GM19438 (cell line): Measurements from ENCODE around the gene PTBP1.

Experiments used
- ATAC-seq: cut with Tn5 transposase; IDR thresholded peaks from one replicate; pipeline ENCODE4 v1.9.1; 2021; ENCODE audit warnings: low read depth; ENCODE audit not compliant: unreplicated experiment

The PTBP1 gene

GRCh38 chr19:796692-797527 lies at the start of gene PTBP1:
Gene PTBP1, plus strand, starts transcription at chr19:797452. Its CDS starts 46 bp downstream, at chr19:797498.
- ATAC-seq: peak; percentile 80

- no peak for ATAC-seq
Observed at GRCh38 chr19:748274-748598, 49.0 kb upstream of the PTBP1 start.

- no peak for ATAC-seq
Observed at GRCh38 chr19:749811-750210, 47.4 kb upstream of the PTBP1 start.

- no peak for ATAC-seq
Observed at GRCh38 chr19:750640-751423, 46.4 kb upstream of the PTBP1 start, which contains the start of gene MISP. Gene MISP, plus strand, starts transcription at chr19:751112. Its CDS starts 5,835 bp downstream, at chr19:756947.

DNA sequence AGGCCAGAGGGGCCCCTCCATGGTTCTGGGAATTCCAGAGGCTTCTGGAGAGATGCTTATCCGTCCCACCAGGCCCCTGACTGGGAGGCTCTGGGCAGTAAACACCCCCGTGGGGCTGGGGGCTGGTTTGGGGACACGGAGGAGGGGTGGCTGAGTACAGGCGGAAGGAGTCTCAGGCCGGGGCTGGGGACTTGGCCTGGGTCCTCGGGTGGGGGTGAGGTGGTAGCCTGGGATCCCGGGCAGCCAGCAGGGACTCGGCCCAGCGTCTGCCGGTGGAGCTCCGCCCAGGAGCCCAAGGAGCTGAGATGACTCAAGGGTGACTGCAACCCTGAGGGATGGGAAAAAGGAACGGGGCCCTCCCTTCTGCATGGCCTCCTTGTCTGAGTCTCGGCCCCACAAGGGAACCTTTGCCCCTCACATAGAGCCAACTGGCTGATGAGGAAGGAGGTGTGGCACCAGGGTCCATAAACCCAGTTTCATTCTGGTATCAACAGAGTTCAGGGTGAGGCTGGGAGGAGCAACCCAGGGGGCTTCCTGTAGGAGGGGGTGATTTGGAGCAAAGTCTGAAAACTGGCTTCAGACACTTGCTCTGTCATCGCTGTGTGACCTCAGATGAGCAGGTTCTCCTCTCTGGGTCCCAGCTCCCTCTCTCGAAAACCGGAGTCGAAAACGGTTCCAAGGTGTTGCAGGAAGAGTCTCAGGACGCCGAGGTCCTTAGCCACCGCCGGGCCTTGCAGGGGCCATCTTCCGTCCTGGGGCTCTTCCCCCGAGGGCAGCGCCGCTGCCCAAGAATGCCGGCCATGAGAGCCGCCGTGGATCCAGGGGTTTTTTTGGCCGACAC lies 45.5 kb upstream of the PTBP1 start:
- no peak for ATAC-seq

GRCh38 chr19:752652-753517 lies 44.4 kb upstream of the PTBP1 start:
- no peak for ATAC-seq

DNA sequence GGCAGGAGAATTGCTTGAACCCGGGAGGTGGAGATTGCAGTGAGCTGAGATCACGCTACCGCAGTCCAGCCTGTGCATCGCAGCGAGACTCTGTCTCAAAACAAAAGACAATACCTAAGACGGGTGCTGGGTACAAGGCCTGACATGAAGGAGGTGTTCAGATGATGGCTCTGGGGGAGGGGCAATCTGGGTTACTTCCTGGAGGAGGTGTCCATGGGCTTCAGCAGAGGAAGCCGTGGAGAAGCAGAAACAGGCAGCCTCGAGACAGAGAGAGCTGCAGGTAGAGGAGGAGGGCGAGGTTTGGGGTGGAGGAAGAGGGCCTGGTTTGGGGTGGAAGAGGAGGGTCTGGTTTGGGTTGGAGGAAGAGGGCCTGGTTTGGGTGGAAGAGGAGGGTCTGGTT lies 42.7 kb upstream of the PTBP1 start:
- no peak for ATAC-seq

- ATAC-seq: no peak
Observed at GRCh38 chr19:755063-755462, 42.2 kb upstream of the PTBP1 start.

DNA sequence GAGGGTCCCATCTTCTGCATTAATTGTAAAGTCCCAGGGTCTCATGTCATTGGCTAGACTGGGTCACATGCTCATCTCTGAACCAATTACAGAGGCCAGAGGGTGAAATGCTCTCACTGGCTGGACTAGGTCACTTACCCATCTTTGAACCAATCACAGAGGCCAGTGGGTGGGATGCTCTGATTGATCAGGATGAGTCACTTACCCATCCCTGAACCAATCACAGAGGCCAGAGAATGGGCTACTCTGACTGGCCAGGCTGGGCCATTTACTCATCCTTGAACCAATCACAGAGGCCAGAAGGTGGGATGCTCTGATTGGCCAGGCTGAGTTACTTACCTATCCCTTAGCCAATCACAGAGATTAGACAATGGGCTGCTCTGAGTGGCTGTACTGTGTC lies 41.0 kb upstream of the PTBP1 start:
- no peak for ATAC-seq

DNA sequence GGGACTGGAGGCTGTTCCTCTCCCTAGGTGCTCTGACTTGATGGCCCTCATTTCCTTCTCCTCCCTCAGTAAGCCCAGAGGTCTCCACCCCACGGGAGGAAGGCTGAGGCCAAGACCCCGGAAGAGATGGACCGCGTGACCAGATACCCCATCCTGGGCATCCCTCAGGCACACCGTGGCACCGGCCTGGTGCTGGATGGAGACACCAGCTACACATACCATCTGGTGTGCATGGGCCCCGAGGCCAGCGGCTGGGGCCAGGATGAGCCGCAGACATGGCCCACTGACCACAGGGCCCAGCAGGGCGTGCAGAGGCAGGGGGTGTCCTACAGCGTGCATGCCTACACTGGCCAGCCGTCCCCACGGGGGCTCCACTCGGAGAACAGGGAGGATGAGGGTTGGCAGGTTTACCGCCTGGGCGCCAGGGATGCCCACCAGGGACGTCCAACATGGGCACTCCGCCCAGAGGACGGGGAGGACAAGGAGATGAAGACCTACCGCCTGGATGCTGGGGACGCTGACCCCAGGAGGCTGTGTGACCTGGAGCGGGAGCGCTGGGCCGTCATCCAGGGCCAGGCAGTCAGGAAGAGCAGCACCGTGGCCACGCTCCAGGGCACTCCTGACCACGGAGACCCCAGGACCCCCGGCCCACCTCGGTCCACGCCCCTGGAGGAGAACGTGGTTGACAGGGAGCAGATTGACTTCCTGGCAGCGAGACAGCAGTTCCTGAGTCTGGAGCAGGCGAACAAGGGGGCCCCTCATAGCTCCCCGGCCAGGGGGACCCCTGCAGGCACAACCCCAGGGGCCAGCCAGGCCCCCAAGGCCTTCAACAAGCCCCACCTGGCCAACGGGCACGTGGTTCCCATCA lies 40.2 kb upstream of the PTBP1 start:
- ATAC-seq: no peak

- ATAC-seq: no peak
Observed at GRCh38 chr19:757811-758668, 39.2 kb upstream of the PTBP1 start.

DNA sequence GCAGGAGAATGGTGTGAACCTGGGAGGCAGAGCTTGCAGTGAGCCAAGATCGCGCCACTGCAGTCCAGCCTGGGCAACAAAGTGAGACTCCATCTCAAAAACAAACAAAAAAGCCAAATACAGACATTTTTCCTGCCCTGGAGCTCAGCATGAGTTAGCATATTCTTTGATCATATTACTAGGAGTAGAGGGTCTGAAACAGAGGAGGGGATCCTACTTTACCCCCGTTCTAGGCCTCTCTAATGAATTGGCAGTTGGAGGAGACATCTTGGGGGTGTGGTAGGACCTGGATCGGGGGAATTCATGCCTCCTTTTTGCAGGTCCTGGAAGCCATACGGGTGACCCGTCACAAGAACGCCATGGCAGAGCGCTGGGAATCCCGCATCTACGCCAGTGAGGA lies 34.1 kb upstream of the PTBP1 start:
- ATAC-seq: no peak

DNA sequence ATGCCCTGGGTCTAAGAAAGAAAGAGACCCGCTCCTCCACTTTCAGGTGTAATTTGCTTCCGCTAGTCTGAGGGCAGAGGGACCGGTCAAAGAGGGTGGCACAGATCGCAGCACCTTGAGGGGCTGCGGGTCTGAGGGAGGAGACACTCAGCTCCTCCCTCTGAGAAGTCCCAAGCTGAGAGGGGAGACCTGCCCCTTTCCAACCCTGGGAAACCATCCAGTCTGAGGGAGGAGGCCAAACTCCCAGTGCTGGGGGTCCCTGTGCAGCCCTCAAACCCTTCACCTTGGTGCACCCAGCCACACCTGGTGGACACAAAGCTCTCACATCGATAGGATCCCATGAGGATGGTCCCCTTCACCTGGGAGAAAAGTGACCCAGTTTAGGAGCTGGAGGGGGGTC lies 33.4 kb upstream of the PTBP1 start:
- ATAC-seq: no peak

DNA sequence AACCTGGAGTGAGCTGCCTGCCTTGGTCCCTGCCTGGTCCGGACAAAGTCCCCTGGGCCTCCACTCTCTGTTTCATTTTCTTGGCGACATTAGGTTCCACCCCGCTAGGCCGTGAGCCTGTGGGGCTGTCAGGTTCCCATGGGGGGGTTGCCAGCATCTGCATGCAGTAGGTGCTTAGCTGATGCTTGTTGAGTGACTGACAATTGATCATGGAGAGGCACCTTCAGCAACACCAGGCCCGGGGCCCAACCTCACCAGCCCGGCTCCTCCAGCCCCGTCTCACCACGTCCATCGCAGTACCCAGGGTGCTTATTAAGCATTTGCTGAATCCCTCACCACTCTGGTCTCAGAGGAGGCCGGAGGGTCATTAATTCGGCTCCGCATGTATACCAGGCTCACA lies 33.0 kb upstream of the PTBP1 start:
- no peak for ATAC-seq

DNA sequence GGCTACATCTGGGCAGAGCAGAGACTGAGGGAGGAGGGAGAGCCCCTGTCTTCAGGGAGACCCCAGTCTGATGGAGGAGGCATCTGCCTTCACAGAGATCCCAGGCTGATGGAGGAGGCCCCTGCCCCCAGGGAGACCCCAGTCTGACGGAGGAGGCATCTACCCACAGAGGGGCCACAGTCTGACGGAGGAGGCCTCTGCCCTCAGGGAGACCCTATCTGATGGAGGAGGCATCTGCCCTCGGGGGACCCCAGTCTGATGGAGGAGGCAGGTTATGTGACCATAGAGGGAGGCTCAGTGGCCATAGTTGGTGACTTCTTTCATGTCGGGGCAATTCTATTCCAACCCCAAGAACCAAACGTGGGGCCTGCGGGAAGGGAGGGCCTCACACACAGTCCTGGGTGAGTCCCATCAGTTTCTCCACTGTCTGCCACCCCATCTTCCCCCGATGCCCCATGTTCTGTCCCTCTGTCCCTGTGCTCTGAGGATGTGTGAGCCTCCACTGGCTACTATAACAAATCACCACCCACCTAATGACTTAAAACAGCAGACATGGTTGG lies 32.0 kb upstream of the PTBP1 start:
- no peak for ATAC-seq

- no peak for ATAC-seq
Observed at GRCh38 chr19:768424-768823, 28.8 kb upstream of the PTBP1 start.

DNA sequence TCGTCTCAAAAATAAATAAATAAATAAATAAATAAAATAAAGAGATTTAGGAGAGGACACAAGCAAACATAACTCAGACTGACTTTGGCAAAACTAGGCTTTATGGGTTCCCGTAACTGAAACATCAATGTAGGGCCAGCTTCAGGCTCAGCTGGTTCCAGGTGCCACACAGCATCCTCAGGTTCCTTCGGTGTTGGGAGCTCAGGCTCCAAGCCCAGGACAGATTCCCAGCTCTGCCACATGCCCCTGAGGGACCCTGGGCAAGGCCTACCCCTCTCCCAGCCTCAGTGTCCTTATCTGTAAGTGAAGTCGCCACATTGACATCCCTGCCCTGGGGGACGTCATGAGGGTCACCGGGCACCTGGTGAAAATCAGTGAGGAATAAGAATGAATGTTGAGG lies 27.6 kb upstream of the PTBP1 start:
- ATAC-seq: no peak

GRCh38 chr19:771332-771785 lies 25.9 kb upstream of the PTBP1 start:
- no peak for ATAC-seq
